Transverse colon (tissue), 4 donors: ENCODE data around the gene TRIM5. TPM values are rescaled to one million over a fixed set of nuclear protein-coding genes. Genes with fewer than 3 reads are reported as not detected.

Source experiments
- DNase-seq: peaks from one replicate; pipeline ENCODE4 v3.0.0-alpha.2; 2019
- H3K27ac ChIP-seq, 4 donors: fragments of 200-600 bp; sonication (generic); 2 replicates each; pipeline ENCODE4 v1.5.1; 2016 to 2018; ENCODE audit warnings: inconsistent platforms in 4 of 4
- H3K27me3 ChIP-seq: fragments of 200-600 bp; sonication (generic); 2 replicates; pipeline ENCODE4 v1.5.1; 2017; ENCODE audit warnings: inconsistent platforms
- H3K36me3 ChIP-seq, 4 donors: fragments of 200-600 bp; sonication (generic); 2 replicates each; pipeline ENCODE4 v1.5.1; 2017 to 2019; ENCODE audit warnings: inconsistent platforms in 4 of 4
- H3K4me1 ChIP-seq, 4 donors: fragments of 200-600 bp; sonication (generic); 2 replicates each; pipeline ENCODE4 v1.5.1; 2017 to 2020; ENCODE audit warnings: inconsistent platforms in 4 of 4
- H3K4me3 ChIP-seq, 4 donors: fragments of 200-600 bp; sonication (generic); 1 replicate in 1 of 4; 2 replicates in 3 of 4; pipeline versions ENCODE4 v1.5.1 to v1.6.1; 2017 to 2019; ENCODE audit warnings: inconsistent platforms in 4 of 4
- H3K9me3 ChIP-seq, 2 donors: fragments of 200-600 bp; sonication (generic); 2 replicates each; pipeline ENCODE4 v1.5.1; 2017 to 2019; ENCODE audit warnings: inconsistent platforms in 2 of 2
- EP300 ChIP-seq: sonication (generic); formaldehyde crosslinking; IDR thresholded peaks from one replicate; pipeline ENCODE4 v1.6.1; 2017; ENCODE audit warnings: antibody characterized with exemption, low read depth
- POLR2A ChIP-seq: fragments of 450-650 bp; IDR thresholded peaks from one replicate; pipeline ENCODE4 v1.6.1; 2016; ENCODE audit warnings: antibody characterized with exemption, mild to moderate bottlenecking, moderate library complexity
- POLR2AphosphoS5 ChIP-seq, 3 donors: sonication (generic); formaldehyde crosslinking; IDR thresholded peaks; one replicate each; pipeline ENCODE4 v1.6.1; 2016; ENCODE audit warnings: antibody characterized with exemption in 3 of 3
- WGBS, 2 donors: methylation state at CpG; one replicate each; pipeline ENCODE4 v1.1.5; 2018; ENCODE audit warnings: low coverage in 1 of 2; 5-methylcytosine and 5-hydroxymethylcytosine counted together
- in situ Hi-C, 4 donors: fragments of 200-750 bp; cut with MboI; loops; one replicate each; pipeline versions ENCODE4 v1.15.0 to v1.15.1; 2017; ENCODE audit warnings: low sequenced_read_pairs in 3 of 4, low pct_ligation_motif_present in 1 of 4, low pct_unique_long_range_greater_than_20kb in 1 of 4
- intact Hi-C: fragments of 100-400 bp; cut with DNase I; formaldehyde crosslinking; loops from one replicate; pipeline ENCODE4 v1.15.1; 2023; ENCODE audit warnings: low total_unique reads
- total RNA-seq, 4 donors: library from RNA; depleted of rRNA; stranded (reverse); fragments of >200 nt; gene quantifications; one replicate each; pipeline ENCODE4 v1.1.0, GENCODE V29; 2016
- TF ChIP-seq, protein P1 (sequence below), 5 experiments: fragments of 200-600 bp in 3 of 5; fragments of 450-650 bp in 2 of 5; sonication (generic) in 3 of 5; IDR thresholded peaks; 1 replicate in 2 of 5; 2 replicates in 3 of 5; pipeline ENCODE4 v1.5.1; 2016 to 2017; ENCODE audit warnings: antibody characterized with exemption in 5 of 5, inconsistent platforms in 3 of 5, mild to moderate bottlenecking in 2 of 5, moderate library complexity in 1 of 5

The TRIM5 gene
- total RNA-seq, 4 donors from 2014 or later = 10.5 to 23.6 (median 16.3) TPM

DNA sequence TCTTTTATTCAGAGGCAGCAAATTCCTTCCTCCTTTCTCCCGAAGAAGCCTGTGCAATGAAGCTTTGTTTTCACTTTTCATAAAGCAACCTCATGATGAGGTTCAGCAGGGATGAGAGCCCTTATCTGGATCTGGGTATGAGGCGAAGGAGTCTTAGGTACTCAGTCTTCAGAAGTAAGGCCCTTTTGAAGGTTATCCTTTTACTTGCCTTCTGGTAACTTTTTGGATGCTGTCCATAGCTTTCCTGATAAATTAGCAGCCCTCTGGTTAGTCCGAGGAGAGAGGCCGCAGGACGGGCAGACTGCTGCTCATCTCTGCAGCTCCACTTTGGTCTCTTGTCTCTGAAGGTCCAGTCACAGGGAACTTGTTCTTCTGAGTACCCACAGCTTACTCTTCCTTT, 5.9 kb upstream of the TRIM5 start:
- no peak for TF ChIP-seq POLR2AphosphoS5 (IDR thresholded peaks at IDR 0.05)
- TF ChIP-seq EP300 = no peak
- TF ChIP-seq, protein P1, sequence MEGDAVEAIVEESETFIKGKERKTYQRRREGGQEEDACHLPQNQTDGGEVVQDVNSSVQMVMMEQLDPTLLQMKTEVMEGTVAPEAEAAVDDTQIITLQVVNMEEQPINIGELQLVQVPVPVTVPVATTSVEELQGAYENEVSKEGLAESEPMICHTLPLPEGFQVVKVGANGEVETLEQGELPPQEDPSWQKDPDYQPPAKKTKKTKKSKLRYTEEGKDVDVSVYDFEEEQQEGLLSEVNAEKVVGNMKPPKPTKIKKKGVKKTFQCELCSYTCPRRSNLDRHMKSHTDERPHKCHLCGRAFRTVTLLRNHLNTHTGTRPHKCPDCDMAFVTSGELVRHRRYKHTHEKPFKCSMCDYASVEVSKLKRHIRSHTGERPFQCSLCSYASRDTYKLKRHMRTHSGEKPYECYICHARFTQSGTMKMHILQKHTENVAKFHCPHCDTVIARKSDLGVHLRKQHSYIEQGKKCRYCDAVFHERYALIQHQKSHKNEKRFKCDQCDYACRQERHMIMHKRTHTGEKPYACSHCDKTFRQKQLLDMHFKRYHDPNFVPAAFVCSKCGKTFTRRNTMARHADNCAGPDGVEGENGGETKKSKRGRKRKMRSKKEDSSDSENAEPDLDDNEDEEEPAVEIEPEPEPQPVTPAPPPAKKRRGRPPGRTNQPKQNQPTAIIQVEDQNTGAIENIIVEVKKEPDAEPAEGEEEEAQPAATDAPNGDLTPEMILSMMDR (IDR thresholded peaks at IDR 0.05) = no peak
- TF ChIP-seq POLR2A = no peak
- intact Hi-C loops = no loop called here
- Histone ChIP-seq H3K4me1 (peaks cover 0 to 27% (median 5%) of the 10 kb centered on the region in 4 donors), H3K36me3 (no peaks in the 10 kb centered on the region), H3K27me3 (no peaks in the 10 kb centered on the region), H3K9me3 (no peaks in the 10 kb centered on the region), H3K27ac (peak overlapping the region; percentile 82 to 88 (median 84)), H3K4me3 (peak overlapping the region; percentile 15 to 48 (median 27))
- no peak for DNase-seq
- in situ Hi-C loops = no loop called here
- 36 to 45% methylated on average over 4 to 5 of the region's 5 CpGs for WGBS, 2 donors

DNA sequence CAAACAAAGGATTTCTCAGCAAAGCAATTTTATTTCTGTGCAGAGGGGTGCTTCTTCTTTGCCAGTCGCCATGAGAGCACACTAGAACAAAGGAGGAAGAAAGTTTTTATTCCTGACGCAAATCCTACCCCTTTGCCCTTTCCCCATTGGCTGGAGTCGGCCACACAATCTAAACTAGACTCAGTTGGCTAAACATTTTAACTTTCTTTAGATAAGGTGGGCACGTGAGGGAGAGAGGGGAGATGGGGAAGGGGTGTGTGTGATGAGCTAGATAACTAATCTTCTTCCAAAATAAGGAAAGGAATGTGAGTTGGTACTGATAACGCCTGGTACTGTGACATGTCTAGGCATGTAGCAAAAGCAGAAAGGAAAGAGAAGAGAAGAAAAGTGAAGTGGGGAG, 5.3 kb upstream of the TRIM5 start:
- in situ Hi-C loops = no loop called here
- 32 to 34% methylated on average over 2 to 5 of the region's 5 CpGs for WGBS, 2 donors
- no peaks in the 10 kb centered on the region for H3K9me3 ChIP-seq
- TF ChIP-seq EP300 (no peak), POLR2A (no peak), POLR2AphosphoS5 (IDR thresholded peaks at IDR 0.05) (no peak)
- TF ChIP-seq, protein P1 (IDR thresholded peaks at IDR 0.05) = no peak
- no peaks in the 10 kb centered on the region for H3K27me3 ChIP-seq
- no peak for DNase-seq
- intact Hi-C loops = no loop called here
- peak overlapping the region; percentile 15 to 48 (median 27) for H3K4me3 ChIP-seq
- peaks cover 2 to 30% (median 7%) of the 10 kb centered on the region in 4 donors for H3K4me1 ChIP-seq
- peak overlapping the region; percentile 82 to 88 (median 84) for H3K27ac ChIP-seq
- no peaks in the 10 kb centered on the region for H3K36me3 ChIP-seq

DNA sequence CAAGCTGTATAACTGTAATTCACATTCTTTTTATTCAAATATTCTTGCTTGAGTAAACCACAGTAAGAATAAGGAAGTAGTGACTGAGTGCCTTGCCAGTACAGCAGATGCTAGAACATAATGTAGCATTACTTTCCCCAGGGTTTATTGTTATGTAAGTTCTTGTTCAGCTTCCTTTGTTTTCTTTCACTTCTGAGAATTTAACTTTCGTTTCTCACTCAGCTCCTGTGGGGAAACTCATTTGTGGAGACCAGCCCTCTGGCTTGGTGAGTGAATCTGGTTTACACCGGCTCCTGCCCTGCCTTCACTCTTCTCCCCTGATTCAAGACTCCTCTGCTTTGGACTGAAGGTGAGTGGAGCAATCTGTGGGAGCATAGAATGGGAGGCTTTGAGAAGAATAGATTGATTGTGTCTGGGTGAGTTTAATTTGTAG, 4.7 kb upstream of the TRIM5 start, which contains the start of gene TRIM22:
Gene TRIM22 (plus strand): TSS at position 240 of the 433 bp plus-strand sequence. CDS start 6,443 bp downstream, outside the sequence.
- peaks cover 3 to 32% (median 8%) of the 10 kb centered on the region in 4 donors for H3K4me1 ChIP-seq
- H3K27me3 ChIP-seq = no peaks in the 10 kb centered on the region
- H3K27ac ChIP-seq = peak within 1 kb of the TSS; percentile 82 to 88 (median 84)
- H3K36me3 ChIP-seq = no peaks in the 10 kb centered on the region
- 0 to 4% methylated on average over 1 to 2 of the region's 2 CpGs for WGBS, 2 donors
- H3K9me3 ChIP-seq = no peaks in the 10 kb centered on the region
- H3K4me3 ChIP-seq = peak within 1 kb of the TSS; percentile 15 to 48 (median 27)
- in situ Hi-C loops (no loop called here), intact Hi-C loops (loop anchor here (10.0 kb wide), 1 partner anchor 95 kb away; the partner anchor contains the start of gene TRIM6)
- DNase-seq = peak; percentile 50
- TF ChIP-seq POLR2AphosphoS5 (IDR thresholded peaks at IDR 0.05) = peak; percentile 40 to 66 (median 54)
- TF ChIP-seq, protein P1 (IDR thresholded peaks at IDR 0.05) = no peak
- TF ChIP-seq POLR2A = peak; percentile 36

DNA sequence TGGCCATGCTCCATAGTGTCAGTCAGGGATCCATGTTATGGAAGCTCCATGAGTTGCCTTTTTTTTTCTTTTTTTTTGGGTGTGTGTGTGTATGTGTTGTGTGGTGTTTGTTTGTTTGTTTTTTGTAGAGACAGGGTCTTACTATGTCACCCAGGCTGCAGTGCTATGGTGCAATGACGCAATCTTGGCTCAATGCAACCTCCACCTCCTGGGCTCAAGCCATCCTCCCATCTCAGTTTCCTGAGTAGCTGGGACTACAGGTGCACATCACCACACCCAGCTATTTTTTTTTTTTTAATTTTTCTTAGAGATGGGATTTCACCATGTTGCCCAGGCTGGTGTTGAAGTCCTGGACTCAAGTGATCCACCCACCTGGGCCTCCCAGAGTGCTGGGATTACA, 3.6 kb upstream of the TRIM5 start:
- no peak for DNase-seq
- intact Hi-C loops = loop anchor here (10.0 kb wide), 1 partner anchor 94 kb away; the partner anchor contains the start of gene TRIM6
- TF ChIP-seq POLR2A (no peak), POLR2AphosphoS5 (IDR thresholded peaks at IDR 0.05) (no peak), EP300 (no peak)
- TF ChIP-seq, protein P1 (IDR thresholded peaks at IDR 0.05) = no peak
- no peak overlapping the region for H3K4me3 ChIP-seq
- H3K27ac ChIP-seq = peak overlapping the region; percentile 82 to 88 (median 84)
- in situ Hi-C loops = no loop called here
- no peaks in the 10 kb centered on the region for H3K27me3 ChIP-seq
- WGBS, 2 donors = 100% methylated on average over 1 of the region's 1 CpG; no CpG with 5 or more reads in 1 of the 2 donors
- peaks cover 3 to 40% (median 16%) of the 10 kb centered on the region in 4 donors for H3K4me1 ChIP-seq
- no peaks in the 10 kb centered on the region for H3K9me3 ChIP-seq
- no peaks in the 10 kb centered on the region for H3K36me3 ChIP-seq
